ENCODE measurements around the gene USP6NL. TPM values are rescaled to one million over a fixed set of nuclear protein-coding genes. Genes with fewer than 3 reads are reported as not detected.
"Not testable (repeated sequence)": the region's sequence is repeated elsewhere in the genome, so short reads cannot be mapped to it uniquely, and the experiment has no call there.

The USP6NL gene
- total RNA-seq, 4 donors from 2014 or later: 13.9 to 17.1 (median 15.8) TPM

- TF ChIP-seq, protein P1, sequence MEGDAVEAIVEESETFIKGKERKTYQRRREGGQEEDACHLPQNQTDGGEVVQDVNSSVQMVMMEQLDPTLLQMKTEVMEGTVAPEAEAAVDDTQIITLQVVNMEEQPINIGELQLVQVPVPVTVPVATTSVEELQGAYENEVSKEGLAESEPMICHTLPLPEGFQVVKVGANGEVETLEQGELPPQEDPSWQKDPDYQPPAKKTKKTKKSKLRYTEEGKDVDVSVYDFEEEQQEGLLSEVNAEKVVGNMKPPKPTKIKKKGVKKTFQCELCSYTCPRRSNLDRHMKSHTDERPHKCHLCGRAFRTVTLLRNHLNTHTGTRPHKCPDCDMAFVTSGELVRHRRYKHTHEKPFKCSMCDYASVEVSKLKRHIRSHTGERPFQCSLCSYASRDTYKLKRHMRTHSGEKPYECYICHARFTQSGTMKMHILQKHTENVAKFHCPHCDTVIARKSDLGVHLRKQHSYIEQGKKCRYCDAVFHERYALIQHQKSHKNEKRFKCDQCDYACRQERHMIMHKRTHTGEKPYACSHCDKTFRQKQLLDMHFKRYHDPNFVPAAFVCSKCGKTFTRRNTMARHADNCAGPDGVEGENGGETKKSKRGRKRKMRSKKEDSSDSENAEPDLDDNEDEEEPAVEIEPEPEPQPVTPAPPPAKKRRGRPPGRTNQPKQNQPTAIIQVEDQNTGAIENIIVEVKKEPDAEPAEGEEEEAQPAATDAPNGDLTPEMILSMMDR (IDR thresholded peaks at IDR 0.05): no peak
- DNase-seq (ENCODE audit: low spot score) (no peak), ATAC-seq (ENCODE audit: low FRiP score) (no peak)
These were observed 106.7 kb downstream of the USP6NL start for GRCh38 chr10:11504566-11505285.

DNA sequence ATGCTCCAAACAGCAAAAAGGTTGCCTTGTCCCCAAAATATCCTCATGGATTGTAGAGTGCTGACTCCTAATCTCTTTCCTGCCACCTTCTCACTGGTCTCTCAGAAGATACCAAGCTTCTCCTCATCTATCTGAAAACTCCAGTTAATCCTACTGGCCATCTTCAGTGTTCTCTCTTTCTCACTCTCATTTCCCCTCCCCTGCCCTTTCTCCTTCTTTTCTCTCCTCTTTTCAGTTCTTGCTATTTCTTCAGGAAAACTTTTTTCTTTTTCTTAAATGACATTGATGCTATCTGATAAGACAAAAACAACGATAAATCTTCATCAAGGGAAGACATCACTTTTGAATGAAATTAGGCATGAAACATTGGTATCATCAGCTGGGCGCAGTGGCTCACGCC lies 109.8 kb downstream of the USP6NL start:
- DNase-seq (ENCODE audit: low spot score): no peak
- TF ChIP-seq, protein P1 (IDR thresholded peaks at IDR 0.05): no peak
- ATAC-seq (ENCODE audit: low FRiP score): no peak

DNA sequence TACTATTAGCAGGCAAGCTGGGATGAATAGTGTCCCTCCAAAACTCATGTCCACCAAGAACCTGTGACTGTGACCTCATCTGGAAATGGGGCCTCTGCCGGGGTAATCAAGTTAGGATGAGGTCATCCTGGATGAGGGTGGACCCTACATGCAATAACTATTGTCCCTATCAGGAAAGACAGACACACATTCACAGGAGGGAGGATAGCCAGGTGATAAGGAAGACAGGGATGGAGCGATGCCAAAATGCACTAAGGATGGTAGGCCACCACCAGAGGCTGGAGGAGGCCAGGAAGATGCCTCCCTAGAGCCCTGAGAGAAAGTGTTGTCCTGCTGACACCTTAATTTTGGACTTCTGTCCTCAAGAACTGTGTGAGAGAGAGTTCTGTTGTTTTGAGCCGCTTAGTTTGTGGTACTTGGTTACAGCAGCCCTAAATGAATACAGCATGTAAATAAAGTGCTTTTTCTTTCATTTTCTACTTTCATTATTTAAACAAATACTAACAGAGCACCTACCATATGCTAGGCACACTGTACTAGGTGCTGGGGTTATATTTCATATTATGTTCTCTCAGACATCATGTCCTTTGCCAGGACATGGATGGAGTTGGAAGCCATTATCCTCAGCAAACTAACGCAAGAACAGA lies 111.9 kb downstream of the USP6NL start:
- ATAC-seq (ENCODE audit: low FRiP score) (no peak), DNase-seq (ENCODE audit: low spot score) (no peak)
- TF ChIP-seq, protein P1 (IDR thresholded peaks at IDR 0.05): no peak

GRCh38 chr10:11498399-11498798 lies 113.1 kb downstream of the USP6NL start:
- TF ChIP-seq, protein P1 (IDR thresholded peaks at IDR 0.05): no peak
- ATAC-seq (ENCODE audit: low FRiP score): no peak
- DNase-seq (ENCODE audit: low spot score): no peak

DNA sequence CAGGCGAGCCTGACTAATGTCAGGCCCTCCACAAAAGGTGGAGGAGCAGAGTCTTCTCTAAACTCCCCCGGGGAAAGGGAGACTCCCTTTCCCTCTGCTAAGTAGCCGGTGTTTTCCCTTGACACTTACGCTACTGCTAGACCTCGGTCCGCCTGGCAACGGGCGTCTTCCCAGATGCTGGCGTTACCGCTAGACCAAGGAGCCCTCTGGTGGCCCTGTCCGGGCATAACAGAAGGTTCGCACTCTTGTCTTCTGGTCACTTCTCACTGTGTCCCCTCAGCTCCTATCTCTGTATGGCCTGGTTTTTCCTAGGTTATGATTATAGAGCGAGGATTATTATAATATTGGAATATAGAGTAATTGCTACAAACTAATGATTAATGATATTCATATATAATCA lies 116.5 kb downstream of the USP6NL start:
- not testable (repeated sequence) for DNase-seq (ENCODE audit: low spot score); ATAC-seq (ENCODE audit: low FRiP score)

GRCh38 chr10:11493646-11494045 lies 117.8 kb downstream of the USP6NL start:
- TF ChIP-seq, protein P1 (IDR thresholded peaks at IDR 0.05): no peak
- no peak for ATAC-seq (ENCODE audit: low FRiP score)
- DNase-seq (ENCODE audit: low spot score): no peak

DNA sequence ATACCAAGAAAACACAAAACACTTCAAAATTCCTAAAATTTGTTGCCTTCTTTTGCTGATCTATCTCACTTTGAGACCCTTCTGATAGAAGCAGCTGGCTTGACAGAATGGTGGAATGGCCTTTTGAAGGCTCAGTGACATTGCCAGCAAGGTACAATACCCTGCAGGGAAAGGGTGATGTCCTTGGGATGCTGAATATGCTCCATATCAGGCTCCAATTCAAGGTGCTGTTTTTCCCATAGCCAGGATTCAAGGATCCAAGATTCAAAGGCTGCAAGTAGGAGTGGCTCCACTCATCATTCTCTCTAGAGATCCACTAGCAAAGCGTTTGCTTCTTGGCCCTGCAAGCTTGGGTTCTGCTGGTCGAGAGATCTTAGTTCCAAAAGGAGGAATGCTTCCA lies 120.4 kb downstream of the USP6NL start:
- TF ChIP-seq, protein P1 (IDR thresholded peaks at IDR 0.05): no peak
- DNase-seq (ENCODE audit: low spot score): no peak
- ATAC-seq (ENCODE audit: low FRiP score): no peak

All from omental fat pad (tissue), 4 donors.